Measurements from ENCODE around the gene SLC29A1. TPM values are rescaled to one million over a fixed set of nuclear protein-coding genes. Genes with fewer than 3 reads are reported as not detected.

SLC29A1 gene
- total and polyA plus RNA-seq, 2 donors (not counting 1 experiment from before 2014, with no cell fraction given), result 6.0 to 7.3 TPM

- peak overlapping the region; percentile 100 for H3K4me3 Mint-ChIP-seq
- Histone ChIP-seq H3K27ac (ENCODE audit: low read length in 2 of 2) (peak overlapping the region; percentile 96 to 98), H3K4me3 (ENCODE audit: control extremely low read depth in 1 of 5, extremely low read depth in 1 of 5, insufficient read depth in 1 of 5, low read depth in 2 of 5, low read length in 4 of 5) (peak overlapping the region in 4 of 5 experiments; percentile 36 to 98 (median 98)), H4K20me1 (ENCODE audit: control insufficient read depth, insufficient read depth, low read length, poor library complexity, severe bottlenecking) (peaks cover 27% of the 10 kb centered on the region), H3K79me2 (ENCODE audit: control insufficient read depth, insufficient read depth, low read length) (peaks cover 41% of the 10 kb centered on the region), H3K4me2 (replicated peaks; ENCODE audit: low read depth, low read length, poor library complexity, severe bottlenecking) (peak overlapping the region; percentile 95), H3K27me3 (replicated peaks in 1 of 4; ENCODE audit: control extremely low read depth in 1 of 4, control insufficient read depth in 3 of 4, insufficient read depth in 4 of 4, low read length in 3 of 4) (peaks cover 0 to 13% (median 4%) of the 10 kb centered on the region in 4 experiments), H3K36me3 (replicated peaks in 1 of 2; ENCODE audit: control extremely low read depth in 1 of 2, control insufficient read depth in 1 of 2, extremely low read depth in 1 of 2, insufficient read depth in 2 of 2, low read length in 1 of 2) (peaks cover 1 to 23% of the 10 kb centered on the region in 2 experiments), H2AFZ (ENCODE audit: insufficient read depth, low read depth, low read length, poor library complexity, severe bottlenecking) (no peak overlapping the region), H3K9ac (ENCODE audit: low read length) (peak overlapping the region; percentile 93), H3K4me1 (ENCODE audit: control insufficient read depth in 2 of 2, insufficient read depth in 2 of 2, low read length in 2 of 2) (peaks cover 42 to 56% of the 10 kb centered on the region in 2 donors), H3K9me3 (ENCODE audit: control extremely low read depth in 1 of 3, control insufficient read depth in 2 of 3, insufficient read depth in 1 of 3, low read length in 2 of 3) (no peaks in the 10 kb centered on the region)
- peaks cover 8% of the 10 kb centered on the region for H3K27me3 Mint-ChIP-seq
- intact Hi-C loops (cut with micrococcal nuclease), result loop anchor here (1.0 to 5.0 kb wide), 4 partner anchors 8 to 122 kb away; partner anchors contain the start of genes AARS2, CDC5L and SLC35B2
- no peak for TF ChIP-seq CTCF (IDR thresholded peaks at IDR 0.05)
- no peak for TF ChIP-seq EZH2 (IDR thresholded peaks at IDR 0.05; ENCODE audit: borderline replicate concordance, insufficient read depth, low read depth, low read length, poor library complexity, severe bottlenecking)
- H3K9me3 Mint-ChIP-seq (ENCODE audit: insufficient read depth), result no peaks in the 10 kb centered on the region
- H3K27ac Mint-ChIP-seq, result peak overlapping the region; percentile 100
- peaks cover 63% of the 10 kb centered on the region for H3K4me1 Mint-ChIP-seq
- ChIA-PET POLR2A (interaction anchor here (7.9 kb wide), 1 partner anchor 19 kb away, joined by 105 read pairs; the partner anchor contains the start of gene HSP90AB1), CTCF (interaction anchor here (2.3 to 5.5 kb wide), 3 partner anchors 10 to 47 kb away, joined by 10 to 107 read pairs (median 16); partner anchors contain the start of gene AARS2)
- no peak for DNase-seq
- WGBS (ENCODE audit: insufficient coverage), result 37% methylated on average over 11 of the region's 17 CpGs
- no peak for ATAC-seq (ENCODE audit: low read depth)
Observed at GRCh38 chr6:44265722-44266233, 42.4 kb downstream of the SLC29A1 start.

- Histone ChIP-seq H3K27me3 (replicated peaks in 1 of 4; ENCODE audit: control extremely low read depth in 1 of 4, control insufficient read depth in 3 of 4, insufficient read depth in 4 of 4, low read length in 3 of 4) (peaks cover 0 to 17% (median 6%) of the 10 kb centered on the region in 4 experiments), H3K9me3 (ENCODE audit: control extremely low read depth in 1 of 3, control insufficient read depth in 2 of 3, insufficient read depth in 1 of 3, low read length in 2 of 3) (no peaks in the 10 kb centered on the region), H3K9ac (ENCODE audit: low read length) (peak overlapping the region; percentile 40), H3K4me2 (replicated peaks; ENCODE audit: low read depth, low read length, poor library complexity, severe bottlenecking) (peak overlapping the region; percentile 95), H3K4me1 (ENCODE audit: control insufficient read depth in 2 of 2, insufficient read depth in 2 of 2, low read length in 2 of 2) (peaks cover 40 to 55% of the 10 kb centered on the region in 2 donors), H2AFZ (ENCODE audit: insufficient read depth, low read depth, low read length, poor library complexity, severe bottlenecking) (no peak overlapping the region), H3K27ac (ENCODE audit: low read length in 2 of 2) (peak overlapping the region; percentile 96 to 98), H3K79me2 (ENCODE audit: control insufficient read depth, insufficient read depth, low read length) (peaks cover 36% of the 10 kb centered on the region), H3K4me3 (ENCODE audit: control extremely low read depth in 1 of 5, extremely low read depth in 1 of 5, insufficient read depth in 1 of 5, low read depth in 2 of 5, low read length in 4 of 5) (peak overlapping the region in 2 of 5 experiments; percentile 98), H4K20me1 (ENCODE audit: control insufficient read depth, insufficient read depth, low read length, poor library complexity, severe bottlenecking) (peaks cover 21% of the 10 kb centered on the region), H3K36me3 (replicated peaks in 1 of 2; ENCODE audit: control extremely low read depth in 1 of 2, control insufficient read depth in 1 of 2, extremely low read depth in 1 of 2, insufficient read depth in 2 of 2, low read length in 1 of 2) (peaks cover 0 to 18% of the 10 kb centered on the region in 2 experiments)
- intact Hi-C loops (cut with micrococcal nuclease), result loop anchor here (5.0 kb wide), 1 partner anchor 121 kb away; the partner anchor contains the start of gene CDC5L
- H3K9me3 Mint-ChIP-seq (ENCODE audit: insufficient read depth), result no peaks in the 10 kb centered on the region
- H3K4me3 Mint-ChIP-seq, result peak overlapping the region; percentile 100
- peak; percentile 73 for DNase-seq
- CTCF ChIA-PET, result interaction anchor here (0.7 to 5.5 kb wide), 10 partner anchors 9 to 93 kb away, joined by 3 to 107 read pairs (median 10); partner anchors contain the start of genes AARS2 and SLC35B2
- TF ChIP-seq EZH2 (IDR thresholded peaks at IDR 0.05; ENCODE audit: borderline replicate concordance, insufficient read depth, low read depth, low read length, poor library complexity, severe bottlenecking), result no peak
- no peak for TF ChIP-seq CTCF (IDR thresholded peaks at IDR 0.05)
- peak overlapping the region; percentile 100 for H3K27ac Mint-ChIP-seq
- POLR2A ChIA-PET, result interaction anchor here (0.6 to 7.9 kb wide), 2 partner anchors 19 to 25 kb away, joined by 5 to 105 read pairs; partner anchors contain the start of gene HSP90AB1
- 35% methylated on average over 3 of the region's 3 CpGs for WGBS (ENCODE audit: insufficient coverage)
- H3K4me1 Mint-ChIP-seq, result peaks cover 61% of the 10 kb centered on the region
- peaks cover 12% of the 10 kb centered on the region for H3K27me3 Mint-ChIP-seq
- ATAC-seq (ENCODE audit: low read depth), result no peak
Observed at GRCh38 chr6:44266347-44266746, 43.0 kb downstream of the SLC29A1 start.
